D341Med (cell line): ENCODE measurements around the gene GPRIN1.
"Not testable (repeated sequence)": the region's sequence is repeated elsewhere in the genome, so short reads cannot be mapped to it uniquely, and the experiment has no call there.

Experiments used
- DNase-seq: peaks from one replicate; pipeline ENCODE4 v3.0.0; 2012; ENCODE audit warnings: low spot score

GPRIN1 gene

DNA sequence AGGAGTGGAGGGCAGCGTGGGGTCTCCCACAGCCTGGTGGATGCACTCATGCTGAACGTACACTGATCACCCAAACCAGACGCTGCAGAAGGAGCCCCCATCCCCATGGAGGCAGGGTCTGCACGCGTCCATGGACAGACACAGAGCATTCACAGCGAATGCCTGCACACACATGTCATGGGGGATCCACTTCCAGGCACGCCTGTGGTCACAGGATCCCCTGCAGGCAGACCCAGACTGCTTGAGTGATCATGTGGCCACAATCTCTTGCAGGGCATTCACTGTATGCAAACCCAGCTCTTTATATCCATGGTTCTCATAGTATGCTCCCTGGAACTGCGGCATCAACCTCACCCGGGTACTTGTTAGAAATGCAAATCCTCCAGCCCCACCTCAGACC is 15.0 kb upstream of the GPRIN1 start:
- DNase-seq: no peak

DNA sequence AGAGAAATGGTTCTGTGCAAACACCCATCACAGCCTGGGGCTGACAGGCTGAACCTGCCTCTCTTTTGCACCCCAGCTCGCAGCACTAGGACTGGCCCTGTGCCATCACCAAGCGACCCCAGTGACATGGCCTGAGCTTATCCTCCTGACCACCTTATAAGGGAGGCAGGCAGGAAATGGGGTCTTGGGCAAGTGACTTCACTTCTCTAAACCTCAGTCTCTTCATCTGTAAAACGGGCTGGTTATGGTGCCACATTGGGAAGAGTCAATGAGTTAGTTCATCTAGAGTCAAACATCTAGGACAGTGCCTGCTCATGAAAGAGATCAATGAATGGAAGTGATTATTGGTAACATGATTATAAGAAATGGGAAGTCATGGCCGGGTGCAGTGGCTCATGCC is 14.2 kb upstream of the GPRIN1 start:
- no peak for DNase-seq

DNA sequence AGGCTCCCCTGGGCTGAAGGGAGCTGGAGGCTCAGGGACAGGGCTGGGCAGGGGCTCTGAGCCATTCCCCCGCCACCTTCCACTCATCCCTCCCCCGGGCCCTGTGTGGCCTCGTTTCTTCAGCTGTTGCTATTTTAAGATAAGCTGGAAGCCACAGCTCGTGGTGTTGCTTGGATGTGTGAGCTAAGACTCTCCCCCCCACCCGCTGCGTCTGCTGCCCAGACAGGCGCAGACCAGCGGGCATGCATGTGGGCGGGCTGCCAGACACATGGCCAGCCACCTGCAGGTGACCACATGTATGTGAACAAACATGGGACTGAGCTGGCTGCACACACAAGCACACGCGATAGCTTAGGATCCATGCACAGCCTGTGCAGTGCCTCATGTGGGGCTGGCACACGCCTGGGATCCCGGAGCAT is 11.7 kb upstream of the GPRIN1 start:
- no peak for DNase-seq

DNA sequence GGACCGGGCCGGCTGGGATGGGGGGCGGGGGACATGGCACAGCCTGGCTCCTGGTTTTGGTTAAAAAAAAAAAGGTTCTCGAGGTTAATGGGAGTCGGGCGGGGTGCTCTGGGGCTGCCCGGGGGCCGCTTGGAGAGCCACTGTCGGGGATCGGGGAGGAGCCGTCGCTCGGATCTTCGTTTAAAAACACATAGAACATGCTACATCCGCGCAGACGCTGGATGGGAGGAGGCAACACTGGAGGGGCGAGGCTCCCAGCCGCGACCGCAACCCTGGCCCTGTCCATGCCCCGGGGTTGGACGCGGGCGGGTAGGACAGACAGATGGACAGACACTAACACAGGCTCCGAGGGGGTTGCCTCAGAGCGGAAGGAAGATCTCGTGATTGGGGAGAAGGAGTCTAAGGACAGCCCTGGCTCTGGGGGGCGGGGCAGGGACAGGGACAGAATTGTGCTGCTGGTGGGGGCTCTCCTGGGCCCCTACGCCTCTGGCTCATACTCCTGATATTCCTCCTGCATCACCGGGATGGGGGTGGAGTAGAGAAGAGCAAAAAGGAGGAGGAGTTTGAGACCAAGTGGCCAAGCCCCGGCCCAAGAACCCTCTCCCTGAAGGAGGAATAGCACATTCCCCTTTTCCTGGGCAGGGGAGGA is 10.5 kb upstream of the GPRIN1 start:
- DNase-seq: no peak

DNA sequence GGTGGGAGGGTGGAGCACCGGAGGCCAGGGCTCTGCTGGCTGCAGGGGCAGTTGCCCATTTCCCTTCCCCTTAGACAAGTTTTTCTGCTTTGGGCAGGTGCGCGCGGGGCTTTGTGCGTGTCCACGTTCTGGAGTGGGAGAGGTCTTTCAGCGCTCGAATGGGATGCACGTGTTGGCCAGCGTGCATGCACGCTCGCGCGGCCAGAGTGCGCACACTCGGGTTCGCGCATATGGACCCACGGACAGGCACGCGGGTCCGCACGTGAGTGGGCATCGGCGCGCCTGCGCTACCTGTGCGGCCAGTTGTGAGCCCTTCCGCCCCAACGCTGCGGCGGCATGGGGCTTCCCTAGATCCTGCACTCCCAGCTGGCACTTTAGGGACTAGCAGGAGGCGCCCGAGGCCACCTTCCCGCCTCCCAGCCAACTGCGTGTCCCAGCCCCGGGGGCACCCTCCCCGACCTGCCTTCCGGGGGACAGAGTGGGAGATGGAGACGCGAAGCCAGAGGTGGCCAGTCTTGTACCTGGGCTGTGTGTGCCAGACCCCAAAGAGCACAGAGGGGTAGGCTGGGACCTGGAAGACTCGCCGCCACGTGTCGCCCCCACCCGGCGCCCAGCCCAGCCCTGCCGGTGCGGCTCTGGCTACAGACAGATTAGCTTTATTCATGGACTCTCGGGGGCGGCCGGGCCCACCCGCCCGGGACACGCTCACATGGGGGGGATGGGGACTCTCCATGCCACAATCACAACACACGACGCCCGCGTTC is 9.8 kb upstream of the GPRIN1 start:
- DNase-seq: no peak

DNA sequence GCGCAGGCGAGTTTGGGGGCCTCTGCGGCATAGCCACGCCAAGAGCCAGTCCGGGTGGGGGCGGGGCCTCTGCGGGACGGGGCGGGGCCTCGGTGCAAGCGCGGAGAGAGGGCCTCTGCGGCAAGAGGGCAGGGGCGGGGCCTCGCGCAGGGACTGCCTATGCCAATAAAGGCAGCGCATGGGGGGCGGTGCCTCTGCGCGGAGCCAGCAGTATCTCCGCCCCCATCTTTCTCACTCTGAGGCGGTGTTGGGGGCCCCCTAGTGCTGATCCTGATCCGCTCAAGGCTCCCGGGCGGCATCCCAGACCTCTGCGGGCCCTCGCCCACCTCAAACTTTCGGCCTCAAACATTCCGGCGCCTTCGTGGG is 9.2 kb upstream of the GPRIN1 start:
- peak; percentile 89 for DNase-seq

DNA sequence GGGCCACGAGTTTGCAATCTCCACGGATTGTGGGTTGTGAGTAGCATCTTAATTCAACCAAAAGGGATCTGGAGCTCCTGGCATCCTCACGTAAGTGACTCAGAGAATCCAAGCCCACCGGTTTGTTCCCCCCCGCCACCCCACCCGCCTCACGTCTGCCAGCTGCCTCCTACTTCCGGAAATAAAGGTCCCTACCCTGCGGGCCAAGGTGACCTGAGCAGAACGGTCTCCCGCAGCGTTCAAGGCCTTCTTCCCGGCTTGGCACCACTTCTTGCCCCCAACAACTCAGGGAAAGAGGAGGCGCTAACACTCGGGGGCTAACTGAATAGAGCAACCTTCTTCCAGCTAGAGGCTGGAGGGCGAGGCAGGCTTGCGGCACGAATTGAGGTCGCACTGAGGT is 8.8 kb upstream of the GPRIN1 start:
- no peak for DNase-seq

DNA sequence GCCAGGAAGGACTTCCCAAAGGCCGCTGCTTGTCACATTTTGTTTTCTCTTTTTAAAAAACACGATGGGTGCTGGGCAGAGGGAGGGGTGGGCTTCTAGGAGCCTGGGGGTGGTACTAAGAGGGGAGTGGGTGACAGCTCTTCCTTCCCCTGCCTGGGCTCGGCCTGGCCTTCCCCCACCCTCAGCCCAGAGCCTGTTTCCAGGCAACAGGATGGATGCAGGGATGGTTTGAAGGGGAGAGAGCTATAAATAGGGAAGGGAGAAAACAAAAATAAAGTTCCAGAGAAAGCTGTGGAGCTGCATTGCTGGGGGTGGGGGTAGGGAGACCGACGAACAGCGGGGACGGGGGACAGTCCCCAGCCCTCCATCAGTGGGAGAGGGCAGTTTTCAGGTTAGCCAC is 6.6 kb upstream of the GPRIN1 start:
- DNase-seq: no peak

DNA sequence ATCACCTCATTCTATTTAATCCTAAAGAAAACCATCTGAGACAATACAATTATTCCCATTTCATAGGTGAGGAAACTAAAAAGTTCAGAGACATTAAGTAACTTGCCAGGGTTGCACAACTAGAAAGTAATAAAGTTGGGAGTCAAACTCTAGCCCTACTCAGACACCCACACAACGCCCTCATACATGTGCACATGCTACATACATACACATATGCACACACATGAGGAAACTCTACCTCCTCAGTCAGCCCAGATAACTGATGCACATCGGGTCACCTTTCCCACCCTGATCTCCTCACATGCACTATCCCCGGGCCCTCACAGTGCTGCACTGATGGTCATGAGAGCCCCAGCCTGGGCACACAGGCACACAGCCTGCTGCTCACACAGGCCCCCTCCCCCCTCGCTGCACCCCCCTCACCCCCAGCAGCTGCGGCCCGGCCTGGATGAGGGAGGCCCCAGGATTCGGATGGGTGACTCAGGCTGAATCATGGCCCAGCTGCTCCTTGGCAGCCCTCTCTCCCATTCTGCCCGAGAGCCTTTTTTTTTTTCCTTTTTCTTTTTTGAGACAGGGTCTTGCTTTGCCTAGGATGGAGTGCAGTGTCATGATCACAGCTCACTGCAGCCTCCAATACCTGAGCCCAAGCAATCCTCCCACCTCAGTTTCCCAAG is 5.0 kb upstream of the GPRIN1 start:
- DNase-seq: no peak

DNA sequence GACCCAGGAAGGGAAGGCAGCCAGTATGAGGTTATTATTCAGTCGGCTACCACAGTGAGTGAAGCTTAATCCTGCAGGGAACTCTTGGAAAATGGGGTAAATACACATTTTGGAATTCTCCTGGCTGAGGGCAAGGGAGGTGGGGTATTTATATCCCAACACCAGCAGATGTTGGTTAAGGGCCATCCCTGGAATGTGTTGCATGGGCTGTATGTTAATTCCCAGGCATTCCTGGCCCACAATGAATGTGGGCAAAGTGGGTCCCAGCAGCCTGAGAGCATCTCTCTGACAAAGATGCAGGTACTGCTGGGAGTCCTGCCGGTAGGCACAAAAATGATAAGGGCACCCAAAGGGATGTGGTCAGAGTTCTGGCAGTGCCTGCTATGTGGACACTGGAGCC is 2.9 kb upstream of the GPRIN1 start:
- no peak for DNase-seq

DNA sequence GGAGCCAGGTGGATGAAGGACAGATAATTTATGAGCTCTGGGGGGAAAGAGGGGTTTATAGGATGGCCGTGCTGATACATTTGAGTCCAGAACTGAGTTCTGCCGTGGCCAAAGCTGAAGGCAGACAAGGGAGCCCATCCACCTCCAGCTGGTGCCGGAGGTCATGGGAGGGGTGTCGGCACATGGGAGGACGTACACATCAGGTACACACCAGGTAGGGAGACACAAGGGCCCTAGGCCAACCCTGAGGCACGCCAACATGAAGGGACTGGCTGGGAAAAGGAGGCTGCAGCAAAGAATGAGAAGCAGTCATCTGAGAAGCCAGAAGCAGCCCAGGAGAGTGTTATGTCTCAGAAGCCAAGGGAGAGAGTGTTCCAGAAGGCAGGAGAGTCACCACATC is 2.1 kb upstream of the GPRIN1 start:
- DNase-seq: no peak

DNA sequence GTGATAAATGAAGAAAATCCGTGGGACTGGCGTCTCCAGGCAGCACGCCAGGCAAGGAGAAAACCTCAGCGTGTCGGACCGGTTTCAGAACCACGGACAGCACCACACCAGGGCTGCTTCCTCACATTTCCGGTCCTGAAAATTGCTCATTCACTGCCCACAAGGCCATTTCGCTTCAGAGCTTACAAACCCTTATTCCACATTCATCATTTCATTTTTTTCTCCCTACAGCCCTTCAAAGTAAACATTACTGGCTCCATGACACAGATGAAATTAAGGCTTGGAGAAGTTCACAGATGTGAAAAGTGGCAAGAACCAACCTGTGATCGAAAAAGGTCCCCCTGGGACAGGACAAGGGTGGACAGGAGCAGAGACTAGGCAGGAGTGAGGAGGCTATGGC is 1.5 kb upstream of the GPRIN1 start:
- no peak for DNase-seq

DNA sequence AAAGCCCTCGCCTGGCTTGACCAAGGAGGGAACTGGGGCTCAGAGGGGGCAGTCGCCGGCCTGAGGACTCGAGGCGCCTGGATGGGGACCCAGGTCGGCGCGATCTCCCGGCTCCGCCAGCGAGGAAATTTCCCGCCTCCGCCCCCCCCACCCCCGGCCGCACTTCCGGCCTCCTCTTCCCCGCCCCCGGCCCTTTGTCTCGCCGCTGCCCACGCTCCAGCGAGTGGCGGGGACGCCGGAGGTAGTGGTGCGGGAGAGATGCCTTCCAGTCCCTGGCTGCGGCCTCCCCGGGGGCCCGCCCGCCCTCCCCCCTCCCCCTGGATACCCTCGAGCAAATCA is 448 bp upstream of the GPRIN1 start:
- peak; percentile 80 for DNase-seq

DNA sequence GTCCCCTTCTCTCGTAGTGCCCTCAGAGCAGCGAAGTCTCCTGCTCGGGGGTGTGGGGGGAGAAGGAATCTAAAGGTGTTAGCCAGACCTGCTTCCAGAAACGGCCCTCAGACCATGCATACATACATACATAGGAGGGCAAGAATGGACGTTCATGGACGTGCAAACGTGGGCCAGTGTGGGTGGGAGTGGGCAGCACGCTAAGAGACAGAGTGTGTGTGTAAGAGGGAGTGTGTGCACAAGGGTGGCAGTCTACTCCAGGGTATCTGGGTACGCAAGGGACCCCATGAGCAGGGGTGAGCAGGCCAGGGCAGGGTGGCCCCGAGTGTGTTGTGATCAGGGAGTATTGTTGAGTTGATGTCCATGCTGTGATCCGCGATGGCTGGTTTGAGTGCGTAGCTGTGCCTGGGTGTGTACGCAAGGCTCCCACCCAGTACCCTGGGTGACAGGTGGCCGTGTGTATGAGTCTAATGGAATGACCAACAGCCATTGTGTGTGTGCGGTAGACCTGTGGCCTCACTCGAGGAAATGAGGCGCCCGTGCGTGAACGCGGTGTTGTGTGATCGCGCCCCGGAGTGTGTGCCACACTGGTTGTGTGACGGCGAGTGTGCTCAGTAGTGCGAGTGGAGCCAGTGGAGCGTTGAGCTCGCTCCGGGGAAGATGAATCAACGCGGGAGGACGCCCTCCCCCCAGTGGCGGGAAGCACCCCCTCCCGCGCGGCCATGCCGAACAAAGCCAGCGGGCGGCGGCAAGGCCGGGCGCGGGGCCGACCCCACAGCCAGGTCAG is 826 bp downstream of the GPRIN1 start:
- no peak for DNase-seq

DNA sequence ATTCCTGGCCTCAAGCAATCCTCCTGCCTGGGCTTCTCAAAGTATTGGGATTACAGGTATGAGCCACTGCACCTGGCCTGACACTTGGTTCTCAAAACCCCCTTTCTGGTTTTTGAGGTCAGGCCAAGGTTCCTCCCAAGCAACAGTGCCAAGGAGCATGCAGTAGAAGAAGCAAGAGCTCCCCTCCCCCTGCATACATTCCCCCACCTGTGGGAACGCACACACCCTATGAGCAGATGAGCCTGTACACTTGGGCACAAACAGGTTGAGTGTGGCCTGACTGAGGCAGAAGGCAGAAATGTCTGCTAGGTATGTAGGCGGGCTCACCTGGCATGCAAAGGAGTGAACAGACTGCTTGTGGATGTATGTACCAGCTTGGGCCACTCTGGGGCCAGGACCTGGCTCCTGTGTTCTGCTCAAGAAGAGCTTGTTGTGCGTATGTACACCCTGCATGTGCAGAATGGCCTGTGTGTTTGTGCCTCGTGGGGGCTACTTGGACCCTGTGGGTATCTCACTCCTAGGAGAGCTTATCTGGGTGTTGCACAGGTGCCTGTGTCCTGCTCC is 1.7 kb downstream of the GPRIN1 start:
- DNase-seq: no peak

DNA sequence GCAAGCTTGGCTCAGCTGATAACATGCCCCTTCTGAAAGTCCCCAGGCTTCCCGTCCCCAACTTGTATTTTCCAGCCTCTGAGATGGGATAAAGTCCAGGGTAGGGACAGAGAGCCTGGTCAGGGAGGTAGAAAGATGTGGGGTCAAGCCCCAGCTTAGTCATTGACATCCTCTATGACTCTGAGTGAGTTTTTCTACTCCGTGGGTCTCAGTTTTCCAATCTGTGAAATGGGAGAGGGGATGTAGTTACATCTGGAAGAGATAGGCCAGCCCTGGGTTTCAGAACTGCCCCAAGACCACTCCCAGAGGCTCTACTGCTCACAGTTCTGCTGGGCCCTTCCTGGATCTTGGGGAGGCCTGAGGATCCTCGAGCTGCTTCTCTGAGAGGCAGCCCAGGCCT is 3.1 kb downstream of the GPRIN1 start:
- no peak for DNase-seq

DNA sequence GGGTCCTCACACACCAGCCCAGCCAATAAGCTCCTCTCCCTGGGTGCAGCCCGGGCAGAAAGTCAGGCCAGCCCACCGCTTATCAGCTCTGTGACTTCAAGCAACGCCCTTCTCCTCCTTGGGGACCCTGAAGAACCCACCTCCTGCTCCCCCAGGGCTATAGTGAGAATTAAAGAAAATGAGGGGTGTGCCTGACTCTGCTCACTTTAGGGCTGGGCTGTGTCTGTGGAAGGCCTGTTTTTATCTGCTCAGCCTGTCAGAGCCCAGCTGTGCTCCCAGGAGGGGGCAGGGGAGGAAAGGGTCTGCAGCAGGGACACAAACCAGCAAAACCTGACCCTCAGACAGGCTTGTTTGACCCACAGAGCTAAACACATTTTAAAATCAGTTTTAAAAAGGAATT is 3.9 kb downstream of the GPRIN1 start:
- no peak for DNase-seq

DNA sequence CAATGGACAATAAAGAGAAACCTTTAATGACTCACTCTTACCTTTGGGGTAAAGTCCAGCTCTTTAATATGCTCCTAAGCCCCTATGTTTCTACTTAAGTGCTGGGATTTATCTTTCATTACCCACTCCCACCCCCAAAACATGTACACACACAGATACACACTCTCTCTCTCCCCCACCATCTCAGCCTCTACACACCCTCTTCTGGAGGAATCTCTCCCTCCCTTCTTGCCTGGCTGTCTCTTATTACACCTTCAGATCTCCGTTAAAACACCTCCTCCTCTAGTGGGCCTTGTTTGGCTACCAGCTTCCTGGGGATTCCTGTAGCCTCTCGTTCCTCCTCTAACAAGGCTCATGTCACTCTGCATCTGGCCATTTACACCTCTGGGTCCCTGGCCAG is 6.9 kb downstream of the GPRIN1 start:
- DNase-seq: no peak

DNA sequence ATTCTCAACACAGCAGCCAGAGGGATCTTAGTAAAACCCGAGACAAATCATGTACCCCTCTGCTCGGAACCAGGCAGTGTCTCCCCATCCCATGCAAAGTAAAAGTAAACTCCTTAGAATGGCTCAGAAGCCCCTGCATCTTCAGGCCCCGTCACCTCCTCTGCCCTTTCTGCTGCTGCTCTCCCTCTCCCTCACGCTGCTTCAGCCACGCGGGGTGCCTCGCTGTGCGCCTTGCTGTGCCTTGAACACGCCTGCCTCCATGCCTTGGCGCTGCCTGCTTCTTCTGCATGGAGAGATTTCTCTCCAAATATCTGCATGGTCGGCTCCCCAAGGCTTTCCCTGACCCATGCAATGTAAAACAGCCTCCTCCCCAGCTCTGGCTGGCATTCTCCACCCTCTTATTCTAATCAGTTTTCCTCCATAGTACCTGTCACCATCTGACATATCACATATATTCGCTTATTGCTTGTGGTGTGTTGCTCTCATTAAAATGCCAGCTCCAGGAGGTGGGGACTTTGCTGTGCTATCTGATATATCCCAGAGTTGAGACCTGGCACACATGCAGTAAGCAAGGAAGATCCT is 8.0 kb downstream of the GPRIN1 start:
- DNase-seq: peak; percentile 65

DNA sequence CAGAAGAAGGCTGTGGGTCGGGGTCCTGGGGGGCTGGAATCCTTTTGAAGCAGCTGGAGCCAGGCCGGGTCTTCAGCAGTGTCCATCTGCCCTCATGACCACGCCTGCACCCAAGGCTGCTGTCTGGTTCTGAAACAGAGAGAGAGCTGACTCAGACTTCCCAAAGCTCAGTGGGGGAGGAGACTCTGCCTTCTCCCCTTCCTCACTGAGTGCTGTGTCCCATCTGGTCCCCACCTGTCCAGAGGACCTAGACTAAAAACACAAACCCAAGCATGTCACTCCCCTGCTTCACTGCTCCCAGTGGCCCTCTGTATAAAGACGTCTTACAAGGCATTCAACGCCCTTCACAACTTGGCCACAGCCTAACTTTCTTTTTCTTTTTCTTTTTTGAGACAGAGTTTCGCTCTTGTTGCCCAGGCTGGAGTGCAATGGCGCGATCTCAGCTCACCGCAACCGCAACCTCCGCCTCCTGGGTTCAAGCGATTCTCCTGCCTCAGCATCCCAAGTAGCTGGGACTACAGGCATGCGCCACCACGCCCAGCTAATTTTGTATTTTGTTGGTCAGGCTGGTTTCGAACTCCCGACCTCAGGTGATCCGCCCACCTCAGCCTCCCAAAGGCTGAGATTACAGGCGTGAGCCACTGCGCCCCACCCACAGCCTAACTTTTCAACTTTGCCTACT is 10.1 kb downstream of the GPRIN1 start:
- not testable (repeated sequence) for DNase-seq
